ENCODE measurements around the gene PROZ.

The PROZ gene

DNA sequence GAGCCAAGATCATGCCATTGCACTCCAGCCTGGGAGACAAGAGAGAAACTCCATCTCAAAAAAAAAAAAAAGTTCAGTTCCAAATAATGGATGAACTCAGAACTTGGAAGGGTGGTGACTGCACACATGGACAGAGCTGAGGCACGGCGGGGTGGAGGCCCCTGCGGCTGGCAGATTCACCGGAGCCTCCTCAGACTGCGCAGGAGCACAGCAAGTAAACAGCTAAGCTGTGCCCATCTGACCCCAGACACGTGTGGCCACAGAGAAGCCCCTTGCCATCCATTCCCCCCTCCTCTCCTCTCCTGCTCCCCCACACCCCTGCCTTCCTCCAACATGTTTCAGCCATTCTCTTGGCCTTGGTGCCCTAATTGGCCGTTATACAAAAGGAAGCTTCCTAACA is 15.6 kb upstream of the PROZ start:
- no peak for DNase-seq

DNA sequence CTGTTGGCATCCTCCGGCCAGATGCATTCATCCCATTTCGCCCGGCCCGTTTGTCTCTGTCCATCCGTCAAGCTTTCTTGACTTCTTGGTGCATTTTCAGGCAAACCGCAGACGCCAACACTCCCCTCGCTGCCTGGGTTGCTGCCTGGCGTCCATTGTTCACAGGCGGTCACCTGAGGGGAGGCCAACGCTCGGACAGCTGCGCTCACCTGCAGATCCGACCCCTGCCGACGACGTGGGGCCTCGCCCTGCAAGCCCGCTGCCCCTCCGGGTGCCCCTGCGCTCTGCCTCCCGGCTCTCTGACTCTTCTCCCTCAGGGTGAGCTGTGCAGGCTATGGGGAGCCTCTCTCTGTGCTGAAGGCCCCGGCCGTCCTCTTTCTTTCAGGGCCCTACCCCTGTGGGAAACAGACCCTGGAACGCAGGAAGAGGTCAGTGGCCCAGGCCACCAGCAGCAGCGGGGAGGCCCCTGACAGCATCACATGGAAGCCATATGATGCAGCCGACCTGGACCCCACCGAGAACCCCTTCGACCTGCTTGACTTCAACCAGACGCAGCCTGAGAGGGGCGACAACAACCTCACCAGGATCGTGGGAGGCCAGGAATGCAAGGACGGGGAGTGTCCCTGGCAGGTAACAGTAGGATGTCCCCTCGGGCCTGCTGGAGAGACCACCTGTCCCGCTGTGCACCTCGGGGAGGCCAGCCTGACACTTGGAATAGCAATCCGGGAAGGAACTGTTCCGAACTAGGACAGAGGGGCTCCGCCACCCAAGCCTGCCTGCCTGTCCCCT is 14.8 kb upstream of the PROZ start:
- no peak for DNase-seq

DNA sequence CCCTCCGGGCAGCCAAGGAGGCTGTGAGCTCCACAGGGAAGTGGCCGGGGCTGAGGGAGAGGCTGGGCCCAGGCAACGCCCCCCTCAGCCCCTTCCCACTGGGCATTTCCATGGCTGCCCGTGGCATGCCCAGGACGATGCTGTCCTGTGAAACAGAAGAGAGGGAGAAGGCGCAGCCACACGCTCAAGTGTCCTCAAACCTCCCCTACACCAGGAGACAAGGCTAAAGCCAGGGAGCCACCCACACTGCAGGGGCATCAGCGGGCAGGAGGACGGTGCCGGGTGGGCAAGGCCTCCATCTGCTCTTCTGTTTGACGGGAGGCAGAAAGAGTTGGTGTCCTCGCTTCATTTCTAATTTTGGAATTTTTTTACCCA is 14.2 kb upstream of the PROZ start:
- DNase-seq: no peak

DNA sequence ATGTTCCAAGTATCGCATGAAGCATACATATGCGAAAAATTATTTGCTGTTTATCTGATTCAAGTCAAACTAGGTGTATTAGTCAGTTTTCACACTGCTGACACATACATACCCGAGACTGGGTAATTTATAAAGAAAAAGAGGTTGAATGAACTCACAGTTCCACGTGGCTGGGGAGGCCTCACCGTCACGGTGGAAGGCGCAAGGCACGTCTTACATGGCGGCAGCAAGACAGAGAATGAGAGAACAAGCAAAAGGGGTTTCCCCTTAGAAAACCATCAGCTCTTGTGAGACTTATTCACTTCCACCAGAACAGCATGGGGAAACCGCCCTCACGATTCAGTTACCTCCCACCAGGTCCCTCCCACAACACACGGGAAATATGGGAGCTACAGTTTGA is 13.0 kb upstream of the PROZ start:
- DNase-seq: no peak

DNA sequence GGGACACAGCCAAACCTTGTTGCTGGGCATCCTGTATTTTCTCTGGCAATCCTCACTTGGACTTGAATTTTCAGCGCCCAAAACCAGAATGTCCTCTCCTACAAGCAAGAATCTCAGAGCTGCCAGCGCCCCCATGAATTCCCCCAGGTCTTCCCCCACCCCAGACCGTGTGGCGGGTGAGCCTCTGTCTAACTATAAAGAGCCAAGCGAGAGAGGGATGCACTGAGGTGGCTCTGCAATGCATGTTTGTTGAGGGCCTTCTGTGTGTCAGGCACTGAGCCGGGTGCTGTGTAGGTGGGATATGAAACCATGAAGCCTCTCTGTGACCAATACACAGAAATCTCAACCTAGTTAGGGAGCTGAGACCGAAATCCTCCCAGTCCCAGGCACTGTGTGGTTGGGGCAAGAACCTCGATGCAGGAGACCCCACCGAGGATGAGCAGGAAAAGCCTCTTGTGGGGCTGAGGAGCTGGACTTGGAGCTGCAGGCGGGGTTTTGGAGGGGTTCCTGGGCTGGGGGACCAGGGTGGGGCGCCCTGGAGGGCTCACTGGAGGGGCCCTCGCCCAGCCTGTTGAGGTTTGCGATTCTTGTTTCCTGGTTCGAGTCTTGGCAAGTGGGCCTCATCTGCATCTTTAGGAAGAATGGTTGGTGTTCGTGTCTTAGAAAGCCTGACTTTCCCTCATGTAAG is 12.4 kb upstream of the PROZ start:
- no peak for DNase-seq

DNA sequence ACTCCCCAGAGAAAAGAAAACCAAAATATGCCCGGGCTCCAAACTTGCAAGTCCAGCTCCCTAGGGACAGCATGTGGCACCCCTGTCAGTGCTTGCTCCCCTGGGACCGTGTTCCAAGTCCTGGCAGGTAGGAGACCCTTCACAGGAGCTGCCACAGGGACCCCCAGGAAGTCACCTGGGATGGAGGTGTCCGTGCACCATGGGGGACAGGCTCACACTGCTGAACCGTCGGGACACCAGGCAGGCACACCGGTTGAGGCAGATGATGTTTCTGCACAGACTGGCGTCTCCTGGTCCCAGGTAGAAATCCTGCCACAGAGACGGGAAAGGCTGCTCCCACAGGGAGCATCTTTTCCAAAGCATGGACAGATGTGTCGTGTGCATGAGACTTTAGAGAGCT is 11.7 kb upstream of the PROZ start:
- no peak for DNase-seq

DNA sequence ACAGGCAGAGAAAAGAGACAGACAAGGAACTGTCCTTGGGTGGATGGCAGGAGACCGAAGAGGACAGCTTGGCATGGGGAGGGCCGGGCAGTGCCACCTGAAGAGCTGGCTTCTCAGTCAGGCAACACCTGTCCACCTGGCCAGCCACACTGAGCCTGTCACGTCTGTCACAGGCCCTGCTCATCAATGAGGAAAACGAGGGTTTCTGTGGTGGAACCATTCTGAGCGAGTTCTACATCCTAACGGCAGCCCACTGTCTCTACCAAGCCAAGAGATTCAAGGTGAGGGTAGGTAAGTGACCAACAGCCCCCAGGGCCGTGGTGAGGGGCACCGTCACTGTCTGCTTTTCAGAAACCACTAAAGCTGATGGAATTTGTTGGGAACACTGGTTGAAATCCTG is 11.2 kb upstream of the PROZ start:
- DNase-seq: no peak

DNA sequence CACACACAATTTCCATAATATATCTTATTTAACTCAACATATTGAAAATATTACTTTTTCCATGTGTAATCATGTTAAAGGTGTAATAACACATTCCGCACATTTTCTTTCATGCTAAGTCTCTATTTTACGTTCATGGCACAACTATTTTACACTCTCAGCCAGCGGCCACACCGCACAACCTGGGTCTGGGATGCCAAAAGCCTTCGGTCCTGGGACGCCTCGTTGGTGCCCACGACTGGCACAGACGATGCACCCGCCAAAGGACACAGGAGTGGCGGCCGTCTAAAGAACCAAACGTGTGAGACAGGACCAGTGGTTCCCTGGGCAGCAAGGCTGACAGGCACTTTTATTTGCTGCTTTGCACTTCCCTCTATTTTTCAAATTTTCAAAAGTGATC is 10.0 kb upstream of the PROZ start:
- DNase-seq: no peak

DNA sequence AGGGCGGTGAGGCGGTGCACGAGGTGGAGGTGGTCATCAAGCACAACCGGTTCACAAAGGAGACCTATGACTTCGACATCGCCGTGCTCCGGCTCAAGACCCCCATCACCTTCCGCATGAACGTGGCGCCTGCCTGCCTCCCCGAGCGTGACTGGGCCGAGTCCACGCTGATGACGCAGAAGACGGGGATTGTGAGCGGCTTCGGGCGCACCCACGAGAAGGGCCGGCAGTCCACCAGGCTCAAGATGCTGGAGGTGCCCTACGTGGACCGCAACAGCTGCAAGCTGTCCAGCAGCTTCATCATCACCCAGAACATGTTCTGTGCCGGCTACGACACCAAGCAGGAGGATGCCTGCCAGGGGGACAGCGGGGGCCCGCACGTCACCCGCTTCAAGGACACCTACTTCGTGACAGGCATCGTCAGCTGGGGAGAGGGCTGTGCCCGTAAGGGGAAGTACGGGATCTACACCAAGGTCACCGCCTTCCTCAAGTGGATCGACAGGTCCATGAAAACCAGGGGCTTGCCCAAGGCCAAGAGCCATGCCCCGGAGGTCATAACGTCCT is 9.4 kb upstream of the PROZ start:
- no peak for DNase-seq

DNA sequence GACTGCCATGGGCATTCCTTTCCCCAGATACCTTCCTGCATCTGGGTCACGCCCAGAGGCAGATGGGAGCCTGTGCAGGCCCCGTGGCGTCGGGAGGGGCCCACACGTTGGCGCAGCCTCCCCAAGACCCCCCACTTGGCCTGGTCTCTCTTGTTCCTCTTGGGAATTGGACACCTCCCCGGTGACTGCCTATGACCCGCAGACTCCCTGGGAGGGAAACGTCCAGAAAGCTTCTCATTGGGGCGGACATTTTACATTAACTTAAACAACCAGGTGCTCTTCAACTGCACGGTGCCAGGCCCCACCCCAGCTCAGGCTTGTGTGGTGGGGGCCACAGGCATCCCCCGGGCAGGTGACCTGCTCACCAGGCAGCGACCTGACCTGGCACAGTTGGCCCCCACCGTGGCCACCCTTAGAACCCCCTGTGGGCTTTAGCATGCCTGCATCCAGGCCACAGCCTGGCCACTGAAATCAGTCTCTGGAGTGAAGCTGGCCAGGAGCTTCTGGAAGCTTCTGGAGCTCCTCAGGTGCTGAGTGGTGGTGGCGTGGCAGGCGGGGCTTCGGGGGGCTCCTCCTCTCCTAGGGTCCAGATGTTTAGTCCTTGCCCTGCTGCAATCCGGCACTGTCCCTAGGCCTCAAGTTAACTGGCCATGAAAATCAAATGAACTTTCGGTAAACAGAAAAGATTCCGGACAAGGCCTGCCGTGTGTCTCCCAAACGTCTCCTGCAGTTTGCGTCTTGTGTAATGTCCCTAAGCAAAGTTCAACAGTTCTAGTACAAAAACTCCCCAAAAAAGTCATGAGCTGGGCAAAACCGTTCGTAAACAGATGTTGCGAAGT is 8.5 kb upstream of the PROZ start:
- DNase-seq: no peak

DNA sequence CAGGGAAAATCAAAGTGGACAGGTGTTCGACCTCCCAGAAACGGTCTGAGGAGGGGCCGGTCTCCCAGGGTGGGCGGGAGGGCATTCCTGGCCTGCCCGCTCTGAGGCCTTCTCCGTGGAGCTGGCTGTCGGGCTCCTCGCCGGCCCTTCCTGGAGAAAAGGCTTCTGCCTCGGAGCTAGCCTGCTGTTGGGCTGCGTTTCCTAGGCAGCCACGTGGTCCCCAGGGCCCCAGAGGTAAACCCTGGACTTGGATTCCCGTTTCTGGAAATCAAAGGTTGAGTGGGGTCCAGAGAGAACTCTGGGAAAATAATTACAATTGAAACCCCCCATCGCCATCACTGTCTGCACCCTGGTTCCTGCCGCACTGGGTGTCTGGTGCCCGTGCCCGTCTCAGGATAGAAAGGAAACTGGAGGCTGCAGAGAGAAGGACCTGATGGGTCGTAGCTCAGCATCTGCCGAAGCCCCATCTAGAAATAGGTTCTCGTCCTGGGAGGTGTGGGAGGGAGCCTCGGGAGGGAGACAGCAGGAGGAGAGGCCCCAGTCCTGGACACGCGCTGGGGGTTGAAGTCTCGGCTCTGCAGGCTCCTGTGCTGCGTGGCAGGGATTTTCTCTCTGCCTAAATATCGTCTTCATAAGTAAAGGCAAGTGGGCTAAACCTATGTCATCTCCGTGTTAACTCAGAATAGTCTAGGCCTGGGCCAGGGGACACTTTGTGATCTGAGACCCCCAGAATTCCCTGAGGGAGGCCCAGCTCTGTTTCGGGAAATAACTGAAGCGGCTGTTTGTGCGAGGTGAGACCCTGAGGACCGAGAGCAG is 7.7 kb upstream of the PROZ start:
- DNase-seq: no peak

DNA sequence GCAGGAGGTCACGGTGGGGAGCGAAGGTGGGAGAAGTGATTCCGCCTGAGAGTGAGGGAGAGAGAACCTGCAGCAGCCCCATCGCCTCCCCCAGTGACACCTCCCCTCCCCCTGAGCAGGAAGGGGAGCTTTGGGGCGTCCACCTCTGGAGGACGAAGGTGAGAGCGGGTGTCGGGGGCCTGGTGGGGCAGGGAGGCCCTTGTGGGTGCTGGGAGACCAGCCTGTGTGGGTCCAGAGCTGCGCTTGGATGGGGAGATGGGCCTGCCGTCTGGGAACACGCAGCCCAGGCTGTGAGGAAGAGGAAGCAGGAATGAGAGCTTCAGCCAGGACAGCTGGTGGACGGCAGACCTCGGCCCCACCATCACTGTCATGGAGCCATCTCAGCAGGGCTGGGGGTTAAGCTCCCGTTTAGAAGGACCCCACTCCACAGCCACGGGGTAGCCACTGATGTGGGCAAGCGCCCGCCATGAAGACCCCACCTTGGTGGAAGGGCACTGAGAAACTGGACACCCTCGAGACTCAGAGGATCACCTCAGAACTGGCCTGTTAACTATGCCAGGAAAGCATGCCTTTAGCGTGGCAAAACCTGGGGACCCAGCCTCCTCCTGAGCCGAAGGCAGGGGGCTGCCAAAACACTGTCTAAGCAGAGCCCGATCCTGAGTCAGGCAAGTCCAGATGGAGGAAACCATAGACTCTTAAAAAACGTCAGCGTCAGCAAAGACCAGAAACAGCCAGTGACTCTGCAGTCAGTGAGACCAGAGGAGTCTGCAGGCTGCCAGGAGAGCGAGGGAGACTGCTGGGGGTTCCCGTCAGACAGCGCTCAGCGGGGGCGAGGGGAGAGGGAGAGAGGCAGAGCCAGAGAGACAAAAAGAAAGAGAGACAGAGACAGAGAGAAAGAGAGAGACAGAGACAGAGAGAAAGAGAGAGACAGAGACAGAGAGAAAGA is 6.4 kb upstream of the PROZ start:
- no peak for DNase-seq

DNA sequence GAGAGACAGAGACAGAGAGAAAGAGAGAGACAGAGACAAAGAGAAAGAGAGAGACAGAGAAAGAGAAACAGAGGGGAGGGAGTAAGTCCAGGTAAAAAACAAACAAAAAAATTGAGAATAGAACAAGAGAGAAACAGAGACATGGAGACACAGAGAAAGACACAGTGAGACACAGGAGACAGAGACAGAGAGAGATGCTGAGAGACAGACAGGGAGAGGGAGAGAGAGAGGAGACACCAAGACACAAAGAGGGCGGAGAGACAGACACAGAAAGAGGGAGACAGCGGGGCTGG is 5.8 kb upstream of the PROZ start:
- no peak for DNase-seq

DNA sequence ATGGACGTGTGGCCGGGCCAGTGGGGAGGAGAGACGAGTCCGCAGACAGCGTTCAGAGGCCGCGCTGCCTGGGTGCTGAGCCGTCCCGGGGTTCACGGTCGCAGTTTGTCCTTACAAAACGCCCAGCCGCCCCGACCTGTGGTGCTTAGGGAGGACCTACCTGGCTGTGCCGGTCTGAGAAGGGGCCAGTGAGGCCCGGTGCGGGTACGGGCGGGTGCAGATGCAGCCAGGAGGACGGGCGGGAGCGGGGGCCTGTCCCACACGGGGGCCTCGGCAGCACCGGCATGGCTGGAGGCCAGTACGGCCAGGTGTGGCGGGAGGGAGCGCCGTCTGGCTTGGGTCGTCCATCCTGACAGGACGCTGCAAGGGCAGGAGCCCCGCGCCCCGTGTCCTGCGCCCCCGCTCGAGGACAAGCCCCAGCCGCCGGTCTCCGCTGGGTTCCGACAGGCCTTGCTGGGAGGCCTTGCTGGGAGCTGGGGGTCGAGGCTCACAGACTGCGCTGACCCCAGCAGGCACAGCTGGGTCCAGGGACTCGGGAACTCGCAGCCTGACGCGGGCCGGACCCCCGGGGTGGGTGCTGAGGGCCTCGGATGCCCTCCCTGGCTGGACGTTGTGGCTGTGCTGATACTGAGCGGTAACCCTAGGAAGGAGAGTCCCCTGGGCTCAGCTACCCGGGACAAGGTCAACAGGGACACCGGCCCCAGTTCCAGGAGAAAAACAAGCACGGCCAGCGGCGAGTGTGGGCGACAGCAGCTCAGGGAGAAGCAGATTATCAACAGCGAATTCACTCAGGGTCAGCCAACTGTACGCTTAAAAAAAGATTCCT is 5.3 kb upstream of the PROZ start:
- peak; percentile 62 for DNase-seq

DNA sequence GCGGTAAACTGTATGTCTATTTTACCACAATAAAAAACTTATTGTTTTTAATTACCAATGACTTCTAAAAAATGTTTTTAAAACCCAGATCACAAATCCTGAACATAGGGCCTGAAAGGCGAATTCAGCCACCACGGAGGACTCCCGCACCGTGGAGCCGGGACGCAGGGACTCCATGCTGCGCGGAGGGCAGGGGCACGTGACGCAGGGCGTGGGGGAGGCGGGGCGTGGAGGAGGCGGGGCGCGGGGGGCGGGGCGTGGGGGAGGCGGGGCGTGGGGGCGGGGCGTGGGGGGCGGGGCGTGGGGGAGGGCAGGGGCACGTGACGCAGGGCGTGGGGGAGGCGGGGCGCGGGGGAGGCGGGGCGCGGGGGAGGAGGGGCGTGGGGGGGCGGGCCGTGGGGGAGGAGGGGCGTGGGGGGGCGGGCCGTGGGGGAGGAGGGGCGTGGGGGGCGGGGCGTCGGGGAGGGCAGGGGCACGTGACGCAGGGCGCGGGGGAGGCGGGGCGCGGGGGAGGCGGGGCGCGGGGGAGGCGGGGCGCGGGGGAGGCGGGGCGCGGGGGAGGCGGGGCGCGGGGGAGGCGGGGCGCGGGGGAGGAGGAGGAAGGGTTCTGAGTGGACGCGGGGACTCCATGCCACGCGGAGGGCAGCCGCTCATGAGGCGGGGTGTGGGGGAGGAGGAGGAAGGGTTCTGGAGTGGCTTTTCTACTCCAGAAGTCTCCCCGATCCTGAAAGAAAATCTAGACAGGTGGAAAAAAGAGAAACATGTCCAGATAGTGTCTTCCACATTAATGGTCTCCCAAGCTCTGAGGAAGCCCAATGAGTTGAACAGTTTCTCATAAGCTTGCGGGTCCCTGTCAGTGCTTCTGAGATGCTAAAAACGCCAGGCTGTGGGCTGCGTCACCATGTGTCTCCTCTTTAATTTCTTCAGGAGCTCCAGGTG is 4.4 kb upstream of the PROZ start:
- DNase-seq: peak; percentile 88

DNA sequence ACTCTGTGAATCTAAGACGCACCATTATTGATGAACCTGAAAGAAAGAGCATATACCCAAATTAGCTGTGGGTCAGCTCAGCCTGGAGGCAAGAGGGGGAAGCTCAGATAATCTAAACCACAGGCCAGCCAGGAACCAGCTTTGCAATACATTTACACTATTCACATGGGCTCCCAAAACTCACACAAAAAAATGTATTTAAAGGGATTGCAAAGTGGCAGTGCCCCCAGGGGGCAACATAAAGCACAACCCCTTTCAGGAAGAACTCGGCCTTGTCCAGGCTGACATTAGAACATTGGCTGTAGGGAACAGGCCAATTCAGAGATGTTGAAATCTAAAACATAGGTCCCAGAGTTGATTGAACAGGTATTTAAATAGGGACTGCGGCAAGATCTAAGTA is 3.2 kb upstream of the PROZ start:
- no peak for DNase-seq

DNA sequence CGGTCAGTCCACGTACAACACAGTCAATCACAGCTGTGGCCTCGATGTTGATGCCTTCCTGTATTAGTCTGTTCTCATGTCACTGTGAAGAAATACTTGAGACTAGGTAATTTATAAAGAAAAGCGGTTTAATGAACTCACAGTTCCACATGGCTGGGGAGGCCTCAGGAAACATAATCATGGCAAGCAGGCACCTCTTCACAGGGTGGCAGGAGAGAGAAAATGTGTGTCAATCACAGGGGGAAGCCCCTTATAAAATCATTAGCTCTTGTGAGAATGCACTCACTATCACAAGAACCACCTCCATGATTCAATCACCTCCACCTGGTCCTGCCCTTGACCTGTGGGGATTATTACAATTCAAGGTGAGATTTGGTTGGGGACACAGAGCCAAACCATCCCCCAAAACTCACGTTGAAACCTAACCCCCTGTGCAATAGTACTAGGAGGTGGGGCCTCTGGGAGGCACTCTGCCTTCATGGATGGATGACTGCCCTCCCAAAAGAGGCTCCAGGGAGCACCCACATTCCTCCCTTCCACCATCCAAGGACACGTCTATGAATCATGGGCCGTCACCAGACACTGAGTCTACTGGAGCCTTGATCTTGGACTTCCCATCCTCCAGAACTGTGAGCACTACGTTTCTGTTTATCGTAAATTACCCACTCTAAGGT is 2.3 kb upstream of the PROZ start:
- DNase-seq: no peak

DNA sequence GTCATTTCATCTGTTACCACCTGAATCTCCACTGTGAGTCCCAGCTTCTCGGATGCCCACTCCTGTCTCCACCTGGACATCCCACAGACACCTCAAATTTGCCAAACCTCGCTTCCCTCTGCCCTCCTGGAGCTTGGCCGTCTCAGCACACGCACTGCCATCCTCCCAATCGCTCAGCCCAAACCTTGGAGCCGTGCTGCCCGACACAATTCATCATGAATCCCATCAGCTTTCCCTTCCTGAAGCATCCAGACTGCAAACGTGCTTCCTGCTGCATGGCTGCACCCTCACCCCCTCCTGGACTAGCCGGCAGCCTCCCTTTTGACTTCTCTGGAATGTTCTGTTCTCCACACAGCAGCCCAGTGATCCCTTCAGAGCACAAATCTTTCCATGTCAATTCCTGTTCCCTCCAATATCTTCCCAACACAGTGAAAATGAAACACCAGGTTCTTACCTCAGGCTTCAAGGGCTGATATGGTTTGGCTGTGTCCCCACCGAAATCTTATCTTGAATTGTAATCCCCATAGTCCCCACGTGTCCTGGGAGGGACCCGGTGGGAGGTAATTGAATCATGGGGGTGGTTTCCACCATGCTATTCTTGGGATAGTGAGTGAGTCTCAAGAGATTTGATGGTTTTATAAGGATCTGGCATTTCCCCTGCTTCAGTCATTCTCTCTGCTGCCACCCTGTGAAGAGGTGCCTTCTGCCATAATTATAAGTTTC is 1.1 kb upstream of the PROZ start:
- DNase-seq: no peak

Measured in NCI-H774 (cell line).